Neural cell (in vitro differentiated cells): Measurements from ENCODE around the gene KCNQ1OT1.

ENCODE experiments used
- CTCF ChIP-seq: fragments of 450-650 bp; IDR thresholded peaks from 2 replicates; pipeline ENCODE4 v1.5.1; 2014; ENCODE audit warnings: antibody characterized with exemption, mild to moderate bottlenecking, moderate library complexity; ENCODE audit not compliant: poor library complexity, severe bottlenecking
- EP300 ChIP-seq: fragments of 450-650 bp; conservative IDR thresholded peaks from 2 replicates; pipeline ENCODE4 v1.6.1; 2014; ENCODE audit warnings: antibody characterized with exemption, mild to moderate bottlenecking, moderate library complexity; ENCODE audit not compliant: poor library complexity, severe bottlenecking
- EZH2 ChIP-seq: fragments of 200-600, 300-800 bp; shearing (Covaris generic), sonication (generic); IDR thresholded peaks from 2 replicates; pipeline ENCODE4 v1.6.1; 2014; ENCODE audit warnings: antibody characterized with exemption, low read length, borderline replicate concordance, mild to moderate bottlenecking; ENCODE audit not compliant: insufficient read depth, poor library complexity, severe bottlenecking
- MXI1 ChIP-seq: fragments of 450-650 bp; conservative IDR thresholded peaks from 2 replicates; pipeline ENCODE4 v1.6.1; 2014; ENCODE audit warnings: antibody characterized with exemption, mild to moderate bottlenecking; ENCODE audit not compliant: poor library complexity, severe bottlenecking
- REST ChIP-seq: IDR thresholded peaks from 2 replicates; pipeline ENCODE4 v1.6.1; 2012; ENCODE audit warnings: borderline replicate concordance
- TAF1 ChIP-seq: IDR thresholded peaks from 2 replicates; pipeline ENCODE4 v1.6.1; 2012; ENCODE audit warnings: low read depth

- TF ChIP-seq CTCF (no peak), REST (no peak), MXI1 (no peak), EZH2 (no peak), EP300 (no peak), TAF1 (no peak)
Observed at GRCh38 chr11:2599561-2600189, 100.1 kb downstream of the KCNQ1OT1 start.
